Activated CD8-positive, alpha-beta T cell treated with anti-CD3 and anti-CD28 coated beads, Interleukin-2, amount 10 ng/mL, durations not matched to agents 7 days and 5 days (primary cell): Measurements from ENCODE around the gene PCDHGB4. TPM values are rescaled to one million over a fixed set of nuclear protein-coding genes. Genes with fewer than 3 reads are reported as not detected.

ENCODE experiments used
- ATAC-seq: fragments of 150-1000 bp; cut with Tn5 transposase; one replicate; pipeline ENCODE4 v1.10.0; 2021; ENCODE audit warnings: moderate library complexity
- CTCF ChIA-PET: fragments of 350-600 bp; sonication (Branson Sonifier 250); formaldehyde crosslinking; loops from one replicate; lab custom pipeline; 2021; ENCODE audit warnings: antibody characterized with exemption; lab: Charles Lee
- POLR2A ChIA-PET: fragments of 350-600 bp; sonication (Branson Sonifier 250); formaldehyde crosslinking; loops from one replicate; lab custom pipeline; 2021; ENCODE audit warnings: antibody characterized with exemption; lab: Charles Lee
- DNase-seq: peaks from one replicate; pipeline ENCODE4 v3.0.0-alpha.2; 2020
- H3K27ac Mint-ChIP-seq: one replicate; pipeline ENCODE4 v1.8.0; 2021; ENCODE audit warnings: mild to moderate bottlenecking, mixed read lengths
- H3K27me3 Mint-ChIP-seq: one replicate; pipeline ENCODE4 v1.8.0; 2021; ENCODE audit warnings: low read depth, mixed read lengths
- H3K36me3 Mint-ChIP-seq: one replicate; pipeline ENCODE4 v1.8.0; 2021; ENCODE audit warnings: low read depth, mixed read lengths
- H3K4me1 Mint-ChIP-seq: one replicate; pipeline ENCODE4 v1.8.0; 2021; ENCODE audit warnings: low read depth, mixed read lengths
- H3K4me3 Mint-ChIP-seq: one replicate; pipeline ENCODE4 v1.8.0; 2021; ENCODE audit warnings: mild to moderate bottlenecking, mixed read lengths
- H3K9me3 Mint-ChIP-seq: one replicate; pipeline ENCODE4 v1.8.0; 2022; ENCODE audit warnings: mixed read lengths; ENCODE audit not compliant: insufficient read depth
- total RNA-seq, 2 experiments: library from RNA; stranded (reverse); gene quantifications; one replicate each; pipeline ENCODE4 v1.2.3, GENCODE V29; 2021

Gene PCDHGB4
- total RNA-seq, 2 experiments from 2014 or later = not detected

DNA sequence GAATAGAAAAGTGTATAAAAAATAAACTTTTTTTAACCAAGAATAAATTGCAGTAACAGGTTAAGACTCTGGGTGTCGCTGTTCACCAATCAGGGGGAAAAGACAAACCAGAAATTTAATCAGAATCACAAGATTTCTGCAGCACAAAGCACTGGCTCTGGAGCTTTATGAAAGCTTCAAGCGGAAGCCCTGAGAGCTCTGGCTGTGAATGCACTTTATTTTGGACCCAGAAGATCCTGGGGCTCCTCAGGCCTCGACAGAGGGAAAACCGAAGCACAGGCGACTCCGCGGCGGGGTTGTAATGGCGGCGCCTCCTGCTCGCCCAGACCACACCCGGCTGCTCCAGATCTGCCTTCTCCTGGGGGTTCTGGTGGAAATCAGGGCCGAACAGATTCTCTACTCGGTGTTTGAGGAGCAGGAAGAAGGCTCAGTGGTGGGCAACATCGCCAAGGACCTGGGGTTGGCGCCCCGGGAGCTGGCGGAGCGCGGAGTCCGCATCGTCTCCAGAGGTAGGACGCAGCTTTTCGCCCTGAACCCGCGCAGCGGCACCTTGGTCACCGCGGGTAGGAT is 32.5 kb upstream of the PCDHGB4 start, which contains the start of gene PCDHGA4:
Gene PCDHGA4 (plus strand): TSS at position 122 of the 570 bp plus-strand sequence. CDS start 87 bp downstream, at position 209.
- ATAC-seq = no peak
- Mint-ChIP-seq H3K36me3 (no peaks in the 10 kb centered on the region), H3K9me3 (peaks cover 6% of the 10 kb centered on the region), H3K4me3 (no peak within 1 kb of the TSS), H3K4me1 (peaks cover 2% of the 10 kb centered on the region), H3K27me3 (peaks cover 31% of the 10 kb centered on the region), H3K27ac (no peak within 1 kb of the TSS)
- no peak for DNase-seq
- ChIA-PET CTCF (interaction anchor here (1.0 to 2.0 kb wide), 7 partner anchors 22 to 523 kb away, joined by 3 to 11 read pairs (median 4); partner anchors contain the start of genes PCDHGA10 and TAF7), POLR2A (no interaction called here)

DNA sequence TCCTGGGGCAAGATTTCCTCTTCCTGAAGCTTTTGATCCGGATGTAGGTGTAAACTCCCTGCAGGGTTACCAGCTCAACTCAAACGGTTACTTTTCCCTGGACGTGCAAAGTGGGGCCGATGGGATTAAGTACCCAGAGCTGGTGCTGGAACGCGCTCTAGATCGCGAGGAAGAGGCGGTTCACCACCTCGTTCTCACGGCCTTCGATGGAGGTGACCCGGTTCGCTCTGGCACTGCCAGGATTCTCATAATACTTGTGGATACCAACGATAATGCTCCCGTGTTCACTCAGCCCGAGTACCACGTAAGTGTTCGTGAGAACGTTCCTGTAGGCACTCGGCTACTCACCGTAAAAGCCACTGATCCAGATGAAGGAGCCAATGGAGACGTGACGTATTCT is 31.9 kb upstream of the PCDHGB4 start:
- peaks cover 5% of the 10 kb centered on the region for H3K36me3 Mint-ChIP-seq
- no peak overlapping the region for H3K27ac Mint-ChIP-seq
- no peak overlapping the region for H3K4me3 Mint-ChIP-seq
- POLR2A ChIA-PET = no interaction called here
- ATAC-seq (no peak), DNase-seq (no peak)
- CTCF ChIA-PET = interaction anchor here (1.1 to 2.0 kb wide), 6 partner anchors 22 to 208 kb away, joined by 4 to 11 read pairs (median 4); partner anchors contain the start of genes PCDHGA10 and TAF7
- peaks cover 28% of the 10 kb centered on the region for H3K27me3 Mint-ChIP-seq
- H3K4me1 Mint-ChIP-seq = peaks cover 2% of the 10 kb centered on the region
- peaks cover 12% of the 10 kb centered on the region for H3K9me3 Mint-ChIP-seq

DNA sequence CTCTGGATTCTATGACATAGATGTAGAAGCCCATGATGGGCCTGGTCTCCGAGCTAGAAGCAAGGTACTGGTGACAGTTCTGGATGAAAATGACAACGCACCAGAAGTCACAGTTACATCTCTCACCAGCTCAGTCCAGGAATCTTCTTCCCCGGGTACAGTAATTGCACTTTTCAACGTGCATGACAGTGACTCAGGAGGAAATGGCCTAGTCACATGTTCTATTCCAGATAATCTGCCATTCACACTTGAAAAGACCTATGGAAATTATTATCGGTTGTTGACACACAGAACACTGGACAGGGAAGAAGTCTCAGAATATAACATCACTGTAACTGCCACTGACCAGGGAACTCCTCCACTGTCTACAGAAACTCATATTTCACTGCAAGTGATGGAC is 31.4 kb upstream of the PCDHGB4 start:
- Mint-ChIP-seq H3K9me3 (peaks cover 17% of the 10 kb centered on the region), H3K4me3 (no peak overlapping the region)
- CTCF ChIA-PET = interaction anchor here (1.1 to 2.0 kb wide), 4 partner anchors 23 to 208 kb away, joined by 4 to 11 read pairs (median 6); partner anchors contain the start of gene TAF7

DNA sequence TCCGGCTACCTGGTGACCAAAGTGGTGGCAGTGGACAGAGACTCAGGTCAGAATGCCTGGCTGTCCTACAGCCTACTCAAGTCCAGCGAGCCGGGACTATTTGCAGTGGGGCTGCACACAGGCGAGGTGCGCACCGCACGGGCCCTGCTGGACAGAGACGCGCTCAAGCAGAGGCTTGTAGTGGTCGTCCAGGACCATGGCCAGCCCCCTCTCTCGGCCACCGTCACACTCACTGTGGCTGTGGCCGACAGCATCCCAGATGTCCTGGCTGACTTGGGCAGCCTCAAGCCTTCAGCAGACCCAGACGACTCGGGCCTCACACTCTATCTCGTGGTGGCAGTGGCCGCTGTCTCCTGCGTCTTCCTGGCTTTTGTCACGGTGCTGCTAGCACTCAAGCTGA is 30.5 kb upstream of the PCDHGB4 start:
- CTCF ChIA-PET = no interaction called here
- peaks cover 2% of the 10 kb centered on the region for H3K4me1 Mint-ChIP-seq
- peaks cover 13% of the 10 kb centered on the region for H3K36me3 Mint-ChIP-seq

More for the DNA sequence above, 31.4 kb upstream of the PCDHGB4 start:
- DNase-seq (no peak), ATAC-seq (no peak)
- Mint-ChIP-seq H3K27me3 (peaks cover 31% of the 10 kb centered on the region), H3K4me1 (peaks cover 2% of the 10 kb centered on the region), H3K27ac (no peak overlapping the region), H3K36me3 (peaks cover 10% of the 10 kb centered on the region)
- POLR2A ChIA-PET = no interaction called here

DNA sequence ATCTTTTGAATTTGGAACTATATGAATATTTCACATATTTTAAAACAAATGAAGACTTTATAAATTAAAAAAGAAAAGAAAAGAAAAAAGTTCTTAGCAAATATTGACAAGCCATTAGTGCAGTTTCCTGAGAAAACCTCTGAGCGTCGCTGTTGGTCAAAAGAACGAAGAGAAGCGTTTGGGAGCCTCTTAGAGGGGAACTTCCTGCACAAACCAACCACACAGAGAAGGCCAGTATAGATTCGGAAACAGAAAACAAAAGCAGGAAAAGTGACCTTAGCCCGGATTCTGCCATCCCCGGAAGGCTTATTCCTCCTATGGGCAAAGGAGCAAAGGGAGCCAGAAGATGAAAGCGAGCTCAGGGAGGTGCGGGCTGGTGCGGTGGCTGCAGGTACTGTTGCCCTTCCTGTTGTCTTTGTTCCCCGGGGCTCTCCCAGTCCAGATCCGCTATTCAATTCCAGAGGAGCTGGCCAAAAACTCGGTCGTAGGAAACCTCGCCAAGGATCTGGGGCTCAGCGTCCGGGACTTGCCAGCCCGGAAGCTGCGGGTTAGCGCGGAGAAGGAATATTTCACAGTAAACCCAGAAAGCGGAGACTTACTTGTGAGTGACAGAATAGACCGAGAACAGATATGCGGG is 27.6 kb upstream of the PCDHGB4 start, which contains the start of gene PCDHGB2:
Gene PCDHGB2 (plus strand): TSS at position 205 of the 637 bp plus-strand sequence. CDS start 142 bp downstream, at position 347.
- Mint-ChIP-seq H3K27ac (no peak within 1 kb of the TSS), H3K4me1 (peaks cover 2% of the 10 kb centered on the region), H3K9me3 (peaks cover 38% of the 10 kb centered on the region), H3K36me3 (peaks cover 29% of the 10 kb centered on the region), H3K4me3 (peak within 1 kb of the TSS; percentile 54), H3K27me3 (peaks cover 44% of the 10 kb centered on the region)
- peak; percentile 55 for ATAC-seq
- CTCF ChIA-PET = interaction anchor here (0.7 to 1.6 kb wide), 12 partner anchors 10 to 204 kb away, joined by 3 to 8 read pairs (median 4); partner anchors contain the start of genes PCDHGA10, PCDHGA12, PCDHGA3 and PCDHGB1
- peak; percentile 36 for DNase-seq
- POLR2A ChIA-PET = no interaction called here

More for the DNA sequence above, 30.5 kb upstream of the PCDHGB4 start:
- H3K9me3 Mint-ChIP-seq = peaks cover 22% of the 10 kb centered on the region
- ATAC-seq (no peak), DNase-seq (no peak)
- H3K27me3 Mint-ChIP-seq = peaks cover 30% of the 10 kb centered on the region
- no peak overlapping the region for H3K27ac Mint-ChIP-seq
- POLR2A ChIA-PET = no interaction called here
- H3K4me3 Mint-ChIP-seq = no peak overlapping the region

DNA sequence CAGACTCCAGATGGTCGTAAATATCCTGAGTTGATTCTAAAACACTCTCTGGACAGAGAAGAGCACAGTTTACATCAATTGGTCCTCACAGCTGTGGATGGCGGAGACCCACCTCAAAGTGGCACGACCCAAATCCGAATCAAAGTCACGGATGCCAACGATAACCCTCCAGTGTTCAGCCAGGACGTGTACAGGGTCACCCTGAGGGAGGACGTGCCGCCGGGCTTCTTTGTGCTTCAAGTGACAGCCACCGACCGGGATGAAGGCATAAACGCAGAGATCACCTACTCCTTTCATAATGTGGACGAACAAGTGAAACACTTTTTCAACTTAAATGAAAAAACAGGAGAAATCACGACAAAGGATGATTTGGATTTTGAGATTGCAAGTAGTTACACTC is 26.8 kb upstream of the PCDHGB4 start:
- H3K9me3 Mint-ChIP-seq = peaks cover 45% of the 10 kb centered on the region
- no peak overlapping the region for H3K27ac Mint-ChIP-seq

DNA sequence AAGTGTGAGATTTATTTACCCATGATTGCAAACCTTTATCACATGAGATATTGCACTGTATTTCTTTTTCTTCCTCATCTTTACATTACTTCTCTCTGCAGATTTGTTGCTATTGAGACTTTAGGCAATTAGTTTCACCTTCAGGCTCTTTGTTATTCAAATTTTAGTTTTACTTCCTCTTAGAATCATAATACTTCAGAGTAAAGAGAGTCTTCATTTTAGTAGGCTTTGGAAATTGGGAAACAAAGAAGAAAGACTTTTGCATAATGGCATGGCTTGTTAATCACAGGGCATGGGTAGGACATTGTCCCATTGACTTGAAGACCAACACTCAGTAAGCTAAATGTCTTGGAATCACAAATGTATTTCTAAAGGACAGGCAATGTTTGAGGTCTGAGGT is 24.8 kb upstream of the PCDHGB4 start:
- DNase-seq = no peak
- ATAC-seq = no peak
- ChIA-PET POLR2A (interaction anchor here (1.2 kb wide), 1 partner anchor 42 kb away, joined by 3 read pairs; the partner anchor contains the start of gene TAF7), CTCF (no interaction called here)
- Mint-ChIP-seq H3K36me3 (peaks cover 37% of the 10 kb centered on the region), H3K27me3 (peaks cover 53% of the 10 kb centered on the region), H3K9me3 (peaks cover 55% of the 10 kb centered on the region), H3K27ac (no peak overlapping the region), H3K4me1 (peaks cover 2% of the 10 kb centered on the region), H3K4me3 (no peak overlapping the region)

More for the DNA sequence above, 26.8 kb upstream of the PCDHGB4 start:
- peaks cover 35% of the 10 kb centered on the region for H3K36me3 Mint-ChIP-seq
- ChIA-PET CTCF (interaction anchor here (0.8 to 1.3 kb wide), 4 partner anchors 10 to 203 kb away, joined by 3 to 8 read pairs (median 4); partner anchors contain the start of genes PCDHGA10, PCDHGB1 and TAF7), POLR2A (no interaction called here)
- H3K27me3 Mint-ChIP-seq = peaks cover 47% of the 10 kb centered on the region
- peak overlapping the region; percentile 6 for H3K4me3 Mint-ChIP-seq
- peaks cover 2% of the 10 kb centered on the region for H3K4me1 Mint-ChIP-seq
- ATAC-seq = no peak
- no peak for DNase-seq

DNA sequence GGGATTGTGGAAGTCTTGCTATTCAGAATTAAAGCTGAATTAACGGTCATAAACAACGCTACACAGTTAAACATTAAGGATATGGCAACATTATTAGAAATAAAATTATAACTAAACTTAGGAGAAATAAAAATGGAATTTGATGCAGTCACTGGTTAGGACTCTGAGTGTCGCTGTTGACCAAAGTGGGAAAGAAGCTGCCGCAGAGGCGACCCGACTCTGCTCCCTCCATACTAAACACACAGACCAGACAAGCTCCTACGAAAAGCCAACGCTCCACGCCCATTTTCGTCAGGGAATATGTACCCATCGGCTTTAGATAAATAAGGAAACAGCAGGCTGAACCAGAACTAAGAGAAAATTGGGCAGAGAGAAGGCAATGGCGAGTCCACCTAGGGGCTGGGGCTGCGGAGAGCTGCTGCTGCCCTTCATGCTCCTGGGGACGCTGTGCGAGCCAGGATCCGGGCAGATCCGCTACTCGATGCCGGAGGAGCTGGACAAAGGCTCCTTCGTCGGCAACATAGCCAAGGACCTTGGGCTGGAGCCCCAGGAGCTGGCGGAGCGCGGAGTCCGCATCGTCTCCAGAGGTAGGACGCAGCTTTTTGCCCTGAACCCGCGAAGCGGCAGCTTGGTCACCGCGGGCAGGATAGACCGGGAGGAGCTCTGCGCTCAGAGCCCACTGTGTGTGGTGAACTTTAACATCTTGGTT is 23.4 kb upstream of the PCDHGB4 start, which contains the start of gene PCDHGA5:
Gene PCDHGA5 (plus strand): TSS at position 211 of the 709 bp plus-strand sequence. CDS start 169 bp downstream, at position 380.
- ATAC-seq = no peak
- peaks cover 2% of the 10 kb centered on the region for H3K4me1 Mint-ChIP-seq
- H3K4me3 Mint-ChIP-seq = peak within 1 kb of the TSS; percentile 28
- peaks cover 37% of the 10 kb centered on the region for H3K36me3 Mint-ChIP-seq
- H3K27me3 Mint-ChIP-seq = peaks cover 51% of the 10 kb centered on the region
- POLR2A ChIA-PET = no interaction called here
- CTCF ChIA-PET = interaction anchor here (1.0 to 1.2 kb wide), 6 partner anchors 22 to 57 kb away, joined by 3 to 5 read pairs (median 3); partner anchors contain the start of genes PCDHGA10, PCDHGA11, PCDHGB5 and TAF7
- H3K9me3 Mint-ChIP-seq = peaks cover 55% of the 10 kb centered on the region
- peak within 1 kb of the TSS; percentile 46 for H3K27ac Mint-ChIP-seq
- no peak for DNase-seq

DNA sequence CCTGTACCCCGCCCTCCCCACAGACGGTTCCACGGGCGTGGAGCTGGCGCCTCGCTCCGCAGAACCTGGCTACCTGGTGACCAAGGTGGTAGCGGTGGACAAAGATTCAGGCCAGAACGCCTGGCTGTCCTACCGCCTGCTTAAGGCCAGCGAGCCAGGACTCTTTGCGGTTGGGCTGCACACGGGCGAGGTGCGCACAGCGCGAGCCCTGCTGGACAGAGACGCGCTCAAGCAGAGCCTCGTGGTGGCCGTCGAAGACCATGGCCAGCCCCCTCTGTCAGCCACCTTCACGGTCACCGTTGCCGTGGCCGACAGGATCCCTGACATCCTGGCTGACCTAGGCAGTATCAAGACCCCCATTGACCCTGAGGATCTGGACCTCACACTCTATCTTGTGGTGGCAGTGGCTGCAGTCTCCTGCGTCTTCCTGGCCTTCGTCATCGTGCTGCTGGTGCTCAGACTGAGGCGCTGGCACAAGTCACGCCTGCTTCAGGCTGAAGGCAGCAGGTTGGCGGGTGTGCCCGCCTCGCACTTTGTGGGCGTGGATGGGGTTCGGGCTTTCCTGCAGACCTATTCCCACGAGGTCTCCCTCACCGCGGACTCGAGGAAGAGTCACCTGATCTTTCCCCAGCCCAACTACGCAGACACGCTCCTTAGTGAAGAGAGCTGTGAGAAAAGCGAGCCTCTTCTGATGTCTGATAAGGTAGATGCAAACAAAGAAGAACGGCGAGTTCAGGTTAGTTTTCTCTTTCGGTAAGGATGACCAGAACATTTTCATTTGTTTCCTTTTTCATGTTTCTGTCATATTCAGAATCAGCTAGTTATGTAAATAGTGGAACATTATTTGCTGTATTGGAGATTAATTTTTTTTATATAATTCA is 21.2 kb upstream of the PCDHGB4 start:
- Mint-ChIP-seq H3K27ac (no peak overlapping the region), H3K27me3 (peaks cover 56% of the 10 kb centered on the region)
- CTCF ChIA-PET = no interaction called here

DNA sequence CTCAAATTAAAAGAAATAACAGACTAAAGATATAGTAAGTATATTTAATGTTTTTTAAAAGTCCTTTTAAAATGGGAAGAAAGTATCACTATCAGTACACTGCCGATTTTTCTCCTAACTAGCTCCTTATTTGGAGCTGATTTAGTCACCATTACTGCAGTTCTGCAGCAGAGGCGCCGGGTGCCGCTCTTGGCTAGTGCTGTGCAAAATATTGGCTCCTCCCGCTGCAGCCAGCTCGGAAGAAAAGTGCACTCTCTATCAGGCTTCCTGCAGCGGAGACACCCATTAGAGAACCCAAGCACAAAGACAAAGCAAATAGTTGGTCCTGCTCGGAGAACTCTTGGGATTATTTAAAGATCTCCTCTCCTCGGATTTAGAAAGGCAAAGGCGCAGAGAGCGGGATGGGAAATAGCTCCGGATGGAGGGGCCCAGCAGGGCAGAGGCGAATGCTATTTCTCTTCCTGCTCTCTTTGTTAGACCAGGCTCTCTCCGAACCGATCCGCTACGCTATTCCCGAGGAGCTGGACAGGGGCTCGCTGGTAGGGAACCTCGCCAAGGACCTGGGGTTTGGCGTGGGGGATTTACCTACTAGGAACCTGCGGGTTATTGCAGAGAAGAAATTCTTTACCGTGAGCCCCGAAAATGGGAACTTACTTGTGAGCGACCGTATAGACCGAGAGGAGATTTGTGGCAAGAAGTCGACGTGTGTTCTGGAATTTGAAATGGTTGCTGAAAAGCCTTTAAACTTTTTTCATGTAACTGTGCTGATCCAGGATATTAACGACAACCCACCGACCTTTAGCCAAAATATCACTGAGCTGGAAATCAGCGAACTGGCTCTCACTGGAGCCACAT is 17.3 kb upstream of the PCDHGB4 start, which contains the start of gene PCDHGB3:
Gene PCDHGB3 (plus strand): TSS at position 249 of the 855 bp plus-strand sequence. CDS start 153 bp downstream, at position 402.
- peak; percentile 57 for ATAC-seq

More for the DNA sequence above, 21.2 kb upstream of the PCDHGB4 start:
- H3K4me3 Mint-ChIP-seq = peak overlapping the region; percentile 38
- H3K9me3 Mint-ChIP-seq = peaks cover 48% of the 10 kb centered on the region
- POLR2A ChIA-PET = no interaction called here
- ATAC-seq (no peak), DNase-seq (no peak)
- peaks cover 8% of the 10 kb centered on the region for H3K4me1 Mint-ChIP-seq
- peaks cover 28% of the 10 kb centered on the region for H3K36me3 Mint-ChIP-seq

More for the DNA sequence above, 17.3 kb upstream of the PCDHGB4 start, which contains the start of gene PCDHGB3:
- Mint-ChIP-seq H3K4me1 (peaks cover 8% of the 10 kb centered on the region), H3K9me3 (peaks cover 27% of the 10 kb centered on the region), H3K36me3 (peaks cover 15% of the 10 kb centered on the region), H3K27ac (no peak within 1 kb of the TSS), H3K4me3 (peak within 1 kb of the TSS; percentile 63), H3K27me3 (peaks cover 45% of the 10 kb centered on the region)
- ChIA-PET POLR2A (interaction anchor here (0.7 kb wide), 1 partner anchor 51 kb away, joined by 3 read pairs; no protein-coding TSS in a partner anchor), CTCF (interaction anchor here (0.8 to 2.2 kb wide), 21 partner anchors 10 to 197 kb away, joined by 3 to 22 read pairs (median 5); partner anchors contain the start of genes PCDHGA1, PCDHGA10, PCDHGA11 and PCDHGA12)
- DNase-seq = peak; percentile 52
